K562 (cell line): Measurements from ENCODE around the gene PLXND1. TPM values are rescaled to one million over a fixed set of nuclear protein-coding genes. Genes with fewer than 3 reads are reported as not detected.

Experiments used
- ARID1B ChIP-seq: fragments of 450-650 bp; IDR thresholded peaks from 2 replicates; pipeline ENCODE4 v1.6.1; 2016; ENCODE audit warnings: antibody characterized with exemption, mild to moderate bottlenecking, inconsistent platforms
- BRD9 ChIP-seq: fragments of 450-650 bp; IDR thresholded peaks from 2 replicates; pipeline ENCODE4 v1.6.1; 2018; ENCODE audit warnings: low read depth; ENCODE audit not compliant: partially characterized antibody
- DLX4 ChIP-seq: fragments of 250-450 bp; sonication (Bioruptor Pico); IDR thresholded peaks from 2 replicates; pipeline ENCODE4 v1.6.1; 2021; ENCODE audit warnings: mild to moderate bottlenecking
- DPF2 ChIP-seq: fragments of 450-650 bp; IDR thresholded peaks from 2 replicates; pipeline ENCODE4 v1.6.1; 2016
- ETV1 ChIP-seq: fragments of 450-650 bp; conservative IDR thresholded peaks from 2 replicates; pipeline ENCODE4 v1.6.1; 2016; ENCODE audit warnings: missing genetic modification characterization, control low read depth, low read depth, missing compliant biosample characterization
- ETV5 ChIP-seq: sonication (generic); formaldehyde crosslinking; IDR thresholded peaks from 2 replicates; pipeline ENCODE4 v1.4.0; 2020; ENCODE audit warnings: low read depth, mild to moderate bottlenecking, missing genetic modification reagents
- LCOR ChIP-seq: sonication (generic); formaldehyde crosslinking; IDR thresholded peaks from 2 replicates; pipeline ENCODE4 v1.8.0; 2022; ENCODE audit warnings: mild to moderate bottlenecking, missing genetic modification reagents
- NBN ChIP-seq: fragments of 450-650 bp; IDR thresholded peaks from 2 replicates; pipeline ENCODE4 v1.6.1; 2016; ENCODE audit warnings: low read depth, mild to moderate bottlenecking
- NFIC ChIP-seq: fragments of 450-650 bp; IDR thresholded peaks from 2 replicates; pipeline ENCODE4 v1.6.1; 2017; ENCODE audit warnings: mild to moderate bottlenecking, inconsistent platforms
- PATZ1 ChIP-seq: fragments of 250-450 bp; sonication (Bioruptor Pico); IDR thresholded peaks from 2 replicates; pipeline ENCODE4 v1.5.0; 2020; ENCODE audit warnings: mild to moderate bottlenecking, borderline replicate concordance
- RCOR1 ChIP-seq, 2 experiments: IDR thresholded peaks; 2 replicates each; pipeline ENCODE4 v1.6.1; 2012; ENCODE audit warnings: low read depth in 2 of 2, low read length in 2 of 2, borderline replicate concordance in 1 of 2, improper control_type of control experiment in 1 of 2
- SMAD4 ChIP-seq: fragments of 250-450 bp; sonication (Bioruptor Pico); conservative IDR thresholded peaks from 2 replicates; pipeline ENCODE4 v1.8.0; 2021; ENCODE audit warnings: inconsistent platforms, mild to moderate bottlenecking, moderate library complexity
- TAF15 ChIP-seq: fragments of 200-400 bp; formaldehyde crosslinking; IDR thresholded peaks from 2 replicates; pipeline ENCODE4 v1.6.1; 2017; ENCODE audit warnings: mild to moderate bottlenecking, low read depth, low read length, moderate library complexity
- TCF15 ChIP-seq: fragments of 250-450 bp; sonication (Bioruptor Pico); IDR thresholded peaks from 2 replicates; pipeline ENCODE4 v1.8.0; 2022; ENCODE audit warnings: moderate library complexity, mild to moderate bottlenecking, inconsistent platforms
- ZBED1 ChIP-seq: IDR thresholded peaks from 2 replicates; pipeline ENCODE4 v1.6.1; 2014
- polyA plus RNA-seq, 8 experiments: library from polyadenylated mRNA; depleted of rRNA in 4 of 8; stranded (reverse) in 5 of 8; unstranded in 3 of 8; fragments of >200 nt; fragmentation: Nextera tagmentation in 2 of 8; fragmentation: Illumina TruSeq in 1 of 8; extraction: Ambion mirVana in 2 of 8; extraction: Trizol in 1 of 8; gene quantifications; 2 replicates each; pipeline versions ENCODE4 v1.2.1 to v1.2.3, GENCODE V29; 2011 to 2014; ENCODE audit warnings: inconsistent platforms in 1 of 8, missing spikeins in 1 of 8
- total RNA-seq, 7 experiments: library from RNA; depleted of rRNA in 6 of 7; stranded (reverse); fragments of >200 nt in 6 of 7; fragmentation: Illumina TruSeq in 2 of 7; extraction: Trizol in 2 of 7; gene quantifications; 2 replicates each; pipeline versions ENCODE4 v1.2.1 to v1.2.3, GENCODE V29; 2011 to 2021; ENCODE audit warnings: low replicate concordance in 1 of 7
- TF ChIP-seq, protein P1 (sequence below): fragments of 450-650 bp; IDR thresholded peaks from 2 replicates; pipeline ENCODE4 v1.6.1; 2016; ENCODE audit warnings: antibody characterized with exemption
- TF ChIP-seq, protein P2 (sequence below): fragments of 450-650 bp; formaldehyde crosslinking; IDR thresholded peaks from 2 replicates; pipeline ENCODE4 v1.4.0; 2022; ENCODE audit warnings: missing genetic modification characterization
- TF ChIP-seq, protein P3 (sequence below): fragments of 150-350 bp; conservative IDR thresholded peaks from 2 replicates; pipeline ENCODE4 v1.6.1; 2014; ENCODE audit warnings: low read length

PLXND1 gene
- total and polyA plus RNA-seq, 9 of the 15 experiments (the other 6 are each of a cell fraction or from before 2014, with no cell fraction given), result 0.34 to 28.8 (median 14.0) TPM

DNA sequence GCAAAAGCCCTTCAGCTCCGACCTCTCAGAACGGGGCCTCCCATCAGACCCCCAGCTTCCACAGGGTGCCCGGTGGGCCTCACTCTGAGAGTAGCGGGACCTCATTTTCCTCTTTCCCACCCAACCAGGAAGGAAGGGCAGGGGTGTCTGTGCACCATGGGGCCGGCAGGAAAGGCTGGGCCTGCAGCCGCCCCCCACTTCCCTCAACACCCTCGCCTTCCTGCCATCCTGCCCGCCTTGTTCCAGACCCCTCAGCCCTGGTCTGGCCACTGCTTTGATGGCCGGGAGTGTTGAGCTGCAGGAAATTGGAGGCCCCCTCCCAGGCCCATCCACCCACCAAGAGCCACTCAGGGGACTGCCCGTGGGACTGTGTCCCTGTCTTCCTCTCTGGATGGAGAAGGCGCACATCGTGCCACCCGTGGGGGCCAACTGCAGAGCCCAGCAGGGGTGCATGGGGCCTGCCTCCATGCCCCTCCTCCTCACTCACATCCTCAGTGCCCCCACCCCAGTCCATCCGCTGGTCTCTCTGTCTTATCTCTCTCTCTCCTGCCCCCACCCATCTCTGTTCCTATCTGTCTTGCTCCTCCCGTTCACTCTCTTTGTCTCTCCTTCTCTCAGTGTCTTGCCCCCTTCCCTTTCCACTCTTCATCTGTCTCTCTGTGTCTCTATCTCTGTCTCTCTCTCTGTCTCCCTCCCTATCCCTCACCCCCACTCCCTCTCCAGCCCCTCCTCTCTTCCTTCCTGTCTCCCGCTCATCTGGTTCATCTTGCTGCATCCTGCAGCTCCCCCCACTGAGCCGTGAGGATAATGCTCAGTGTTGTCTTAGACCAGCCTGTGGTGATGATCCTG lies 1.8 kb upstream of the PLXND1 start (continued):
- TF ChIP-seq, protein P1, sequence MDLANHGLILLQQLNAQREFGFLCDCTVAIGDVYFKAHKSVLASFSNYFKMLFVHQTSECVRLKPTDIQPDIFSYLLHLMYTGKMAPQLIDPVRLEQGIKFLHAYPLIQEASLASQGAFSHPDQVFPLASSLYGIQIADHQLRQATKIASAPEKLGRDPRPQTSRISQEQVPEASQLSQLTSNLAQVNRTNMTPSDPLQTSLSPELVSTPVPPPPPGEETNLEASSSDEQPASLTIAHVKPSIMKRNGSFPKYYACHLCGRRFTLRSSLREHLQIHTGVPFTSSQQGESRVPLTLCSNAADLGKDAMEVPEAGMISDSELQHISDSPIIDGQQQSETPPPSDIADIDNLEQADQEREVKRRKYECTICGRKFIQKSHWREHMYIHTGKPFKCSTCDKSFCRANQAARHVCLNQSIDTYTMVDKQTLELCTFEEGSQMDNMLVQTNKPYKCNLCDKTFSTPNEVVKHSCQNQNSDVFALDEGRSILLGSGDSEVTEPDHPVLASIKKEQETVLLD, result peak; percentile 60; the same call in 1 of the 2 replicates
- TF ChIP-seq DLX4 (CRISPR knock-in tag) (no peak), RCOR1 (IDR thresholded peaks at IDR 0.05; ENCODE audit: borderline replicate concordance in 1 of 2, low read depth in 2 of 2, low read length in 2 of 2) (peak in 1 of 2 experiments; percentile 38; a peak in 1 of 4 replicates), LCOR (CRISPR knock-in tag) (no peak), ARID1B (peak; percentile 70), NBN (0 out of 2 replicates have a peak, but pooled peaks have one; percentile 53), ZBED1 (no peak), TCF15 (no peak), DPF2 (peak; percentile 75), PATZ1 (no peak), TAF15 (no peak), BRD9 (peak; percentile 74), NFIC (peak; percentile 20; the same call in 1 of the 2 replicates), SMAD4 (peak; percentile 68), ETV1 (tag) (peak; percentile 51; the same call in 1 of the 2 replicates), ETV5 (CRISPR knock-in tag) (peak; percentile 42; the same call in 1 of the 2 replicates)
- TF ChIP-seq, protein P2, sequence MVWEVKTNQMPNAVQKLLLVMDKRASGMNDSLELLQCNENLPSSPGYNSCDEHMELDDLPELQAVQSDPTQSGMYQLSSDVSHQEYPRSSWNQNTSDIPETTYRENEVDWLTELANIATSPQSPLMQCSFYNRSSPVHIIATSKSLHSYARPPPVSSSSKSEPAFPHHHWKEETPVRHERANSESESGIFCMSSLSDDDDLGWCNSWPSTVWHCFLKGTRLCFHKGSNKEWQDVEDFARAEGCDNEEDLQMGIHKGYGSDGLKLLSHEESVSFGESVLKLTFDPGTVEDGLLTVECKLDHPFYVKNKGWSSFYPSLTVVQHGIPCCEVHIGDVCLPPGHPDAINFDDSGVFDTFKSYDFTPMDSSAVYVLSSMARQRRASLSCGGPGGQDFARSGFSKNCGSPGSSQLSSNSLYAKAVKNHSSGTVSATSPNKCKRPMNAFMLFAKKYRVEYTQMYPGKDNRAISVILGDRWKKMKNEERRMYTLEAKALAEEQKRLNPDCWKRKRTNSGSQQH (CRISPR knock-in tag), result 0 out of 2 replicates have a peak, but pooled peaks have one; percentile 38
- TF ChIP-seq, protein P3, sequence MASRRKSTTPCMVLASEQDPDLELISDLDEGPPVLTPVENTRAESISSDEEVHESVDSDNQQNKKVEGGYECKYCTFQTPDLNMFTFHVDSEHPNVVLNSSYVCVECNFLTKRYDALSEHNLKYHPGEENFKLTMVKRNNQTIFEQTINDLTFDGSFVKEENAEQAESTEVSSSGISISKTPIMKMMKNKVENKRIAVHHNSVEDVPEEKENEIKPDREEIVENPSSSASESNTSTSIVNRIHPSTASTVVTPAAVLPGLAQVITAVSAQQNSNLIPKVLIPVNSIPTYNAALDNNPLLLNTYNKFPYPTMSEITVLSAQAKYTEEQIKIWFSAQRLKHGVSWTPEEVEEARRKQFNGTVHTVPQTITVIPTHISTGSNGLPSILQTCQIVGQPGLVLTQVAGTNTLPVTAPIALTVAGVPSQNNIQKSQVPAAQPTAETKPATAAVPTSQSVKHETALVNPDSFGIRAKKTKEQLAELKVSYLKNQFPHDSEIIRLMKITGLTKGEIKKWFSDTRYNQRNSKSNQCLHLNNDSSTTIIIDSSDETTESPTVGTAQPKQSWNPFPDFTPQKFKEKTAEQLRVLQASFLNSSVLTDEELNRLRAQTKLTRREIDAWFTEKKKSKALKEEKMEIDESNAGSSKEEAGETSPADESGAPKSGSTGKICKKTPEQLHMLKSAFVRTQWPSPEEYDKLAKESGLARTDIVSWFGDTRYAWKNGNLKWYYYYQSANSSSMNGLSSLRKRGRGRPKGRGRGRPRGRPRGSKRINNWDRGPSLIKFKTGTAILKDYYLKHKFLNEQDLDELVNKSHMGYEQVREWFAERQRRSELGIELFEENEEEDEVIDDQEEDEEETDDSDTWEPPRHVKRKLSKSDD, result no peak
